Measurements from ENCODE around the gene PARP15.

DNA sequence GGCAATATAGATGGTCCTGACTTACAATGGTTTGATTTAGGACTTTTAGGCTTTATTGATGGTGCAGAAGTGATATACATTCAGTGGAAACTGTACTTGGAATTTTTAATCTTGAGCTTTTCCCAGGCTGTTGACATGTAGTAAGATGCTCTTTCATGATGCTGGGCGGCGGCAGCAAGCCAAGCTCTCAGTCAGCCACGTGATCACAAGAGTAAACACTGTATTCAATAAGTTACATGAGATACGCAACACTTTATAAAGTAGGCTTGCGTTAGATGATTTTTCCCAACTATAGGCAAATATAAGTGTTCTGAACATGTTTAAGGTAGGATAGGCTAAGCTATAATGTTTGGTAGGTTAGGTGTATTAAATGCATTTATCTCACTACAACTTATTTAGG lies 31.3 kb upstream of the PARP15 start:
- TF ChIP-seq, protein P1, sequence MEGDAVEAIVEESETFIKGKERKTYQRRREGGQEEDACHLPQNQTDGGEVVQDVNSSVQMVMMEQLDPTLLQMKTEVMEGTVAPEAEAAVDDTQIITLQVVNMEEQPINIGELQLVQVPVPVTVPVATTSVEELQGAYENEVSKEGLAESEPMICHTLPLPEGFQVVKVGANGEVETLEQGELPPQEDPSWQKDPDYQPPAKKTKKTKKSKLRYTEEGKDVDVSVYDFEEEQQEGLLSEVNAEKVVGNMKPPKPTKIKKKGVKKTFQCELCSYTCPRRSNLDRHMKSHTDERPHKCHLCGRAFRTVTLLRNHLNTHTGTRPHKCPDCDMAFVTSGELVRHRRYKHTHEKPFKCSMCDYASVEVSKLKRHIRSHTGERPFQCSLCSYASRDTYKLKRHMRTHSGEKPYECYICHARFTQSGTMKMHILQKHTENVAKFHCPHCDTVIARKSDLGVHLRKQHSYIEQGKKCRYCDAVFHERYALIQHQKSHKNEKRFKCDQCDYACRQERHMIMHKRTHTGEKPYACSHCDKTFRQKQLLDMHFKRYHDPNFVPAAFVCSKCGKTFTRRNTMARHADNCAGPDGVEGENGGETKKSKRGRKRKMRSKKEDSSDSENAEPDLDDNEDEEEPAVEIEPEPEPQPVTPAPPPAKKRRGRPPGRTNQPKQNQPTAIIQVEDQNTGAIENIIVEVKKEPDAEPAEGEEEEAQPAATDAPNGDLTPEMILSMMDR (IDR thresholded peaks at IDR 0.05; ENCODE audit: low read depth, low read length) = no peak
- TF ChIP-seq POLR2A (IDR thresholded peaks at IDR 0.05; ENCODE audit: extremely low read depth, insufficient read length) = no peak
